Neuronal stem cell (in vitro differentiated cells): ENCODE results near the gene SPDYC.

Source experiments
- DNase-seq: peaks from one replicate; pipeline ENCODE4 v3.0.0-alpha.2; 2013; ENCODE audit warnings: low spot score
- H2AFZ ChIP-seq: one replicate; pipeline ENCODE4 v1.6.1; 2013; ENCODE audit warnings: mild to moderate bottlenecking, low read length, inconsistent platforms
- H2AK5ac ChIP-seq: 2 replicates; pipeline ENCODE4 v1.6.1; 2013; ENCODE audit warnings: low read depth, mild to moderate bottlenecking, inconsistent platforms, low read length, moderate library complexity, mixed read lengths
- H2BK120ac ChIP-seq: 2 replicates; pipeline ENCODE4 v1.6.1; 2013; ENCODE audit warnings: low read depth, mild to moderate bottlenecking, inconsistent platforms, low read length, moderate library complexity, mixed read lengths
- H2BK12ac ChIP-seq: one replicate; pipeline ENCODE4 v1.6.1; 2013; ENCODE audit warnings: low read length, inconsistent platforms
- H2BK15ac ChIP-seq: 2 replicates; pipeline ENCODE4 v1.6.1; 2013; ENCODE audit warnings: mild to moderate bottlenecking, low read length, inconsistent platforms, mixed read lengths
- H2BK5ac ChIP-seq: one replicate; pipeline ENCODE4 v1.6.1; 2013; ENCODE audit warnings: inconsistent platforms, mild to moderate bottlenecking, low read length, moderate library complexity
- H3K14ac ChIP-seq: one replicate; pipeline ENCODE4 v1.6.1; 2013; ENCODE audit warnings: low read length, inconsistent platforms
- H3K18ac ChIP-seq: 2 replicates; pipeline ENCODE4 v1.6.1; 2013; ENCODE audit warnings: low read length, inconsistent platforms
- H3K23ac ChIP-seq: 2 replicates; pipeline ENCODE4 v1.6.1; 2013; ENCODE audit warnings: low read depth, mild to moderate bottlenecking, mixed read lengths, low read length, inconsistent platforms; ENCODE audit not compliant: poor library complexity
- H3K27ac ChIP-seq: replicated peaks from 3 replicates; pipeline ENCODE4 v1.5.1; 2013; ENCODE audit warnings: low read length, inconsistent platforms
- H3K27me3 ChIP-seq, 3 experiments: 2 replicates each; pipeline ENCODE4 v1.6.1; 2013; ENCODE audit warnings: low read length in 3 of 3, mild to moderate bottlenecking in 2 of 3, inconsistent platforms in 1 of 3, low read depth in 1 of 3, mixed read lengths in 1 of 3, moderate library complexity in 1 of 3; ENCODE audit not compliant: control insufficient read depth in 3 of 3, insufficient read depth in 3 of 3
- H3K36me3 ChIP-seq, 2 donors: replicated peaks in 1 of 2; 2 replicates each; pipeline ENCODE4 v1.6.1; 2013; ENCODE audit warnings: low read length in 2 of 2; ENCODE audit not compliant: control insufficient read depth in 2 of 2, insufficient read depth in 2 of 2
- H3K4ac ChIP-seq: 2 replicates; pipeline ENCODE4 v1.6.1; 2013; ENCODE audit warnings: inconsistent platforms, mild to moderate bottlenecking, low read length, moderate library complexity
- H3K4me1 ChIP-seq, 2 donors: 1 replicate in 1 of 2; 2 replicates in 1 of 2; pipeline ENCODE4 v1.6.1; 2013; ENCODE audit warnings: low read length in 2 of 2, low read depth in 1 of 2; ENCODE audit not compliant: control insufficient read depth in 2 of 2, insufficient read depth in 1 of 2
- H3K4me2 ChIP-seq: one replicate; pipeline ENCODE4 v1.6.1; 2013; ENCODE audit warnings: mild to moderate bottlenecking, low read length, inconsistent platforms; ENCODE audit not compliant: insufficient read depth, poor library complexity, severe bottlenecking
- H3K4me3 ChIP-seq, 2 donors: 2 replicates each; pipeline ENCODE4 v1.5.1; 2013; ENCODE audit warnings: low read length in 2 of 2, mild to moderate bottlenecking in 2 of 2, inconsistent platforms in 1 of 2, moderate library complexity in 1 of 2
- H3K79me1 ChIP-seq: one replicate; pipeline ENCODE4 v1.6.1; 2013; ENCODE audit warnings: low read depth, mild to moderate bottlenecking, inconsistent platforms, low read length, moderate library complexity
- H3K9ac ChIP-seq: one replicate; pipeline ENCODE4 v1.6.1; 2013; ENCODE audit warnings: mild to moderate bottlenecking, low read depth, low read length, inconsistent platforms; ENCODE audit not compliant: poor library complexity
- H3K9me3 ChIP-seq, 2 donors: replicated peaks in 1 of 2; 2 replicates each; pipeline versions ENCODE3 to v1.6.1; 2013; ENCODE audit warnings: low read length in 2 of 2, mild to moderate bottlenecking in 2 of 2, inconsistent platforms in 1 of 2, low read depth in 1 of 2, mixed read lengths in 1 of 2, moderate library complexity in 1 of 2; ENCODE audit not compliant: control insufficient read depth in 2 of 2, insufficient read depth in 1 of 2
- H4K8ac ChIP-seq: one replicate; pipeline ENCODE4 v1.6.1; 2013; ENCODE audit warnings: low read depth, mild to moderate bottlenecking, inconsistent platforms, low read length, moderate library complexity
- H4K91ac ChIP-seq: one replicate; pipeline ENCODE4 v1.6.1; 2013; ENCODE audit warnings: low read length, low read depth, mild to moderate bottlenecking, inconsistent platforms; ENCODE audit not compliant: poor library complexity
- whole genome bisulfite sequencing, 2 donors: extraction: QIAGEN DNeasy Blood & Tissue Kit; methylation state at CpG; one replicate each; pipeline ENCODE4 v1.1.7; 2013; ENCODE audit warnings: missing lambda C conversion rate in 2 of 2, mixed read lengths in 1 of 2; ENCODE audit not compliant: insufficient read length in 2 of 2, insufficient replicate concordance in 1 of 2; ENCODE audit errors: extremely low coverage in 2 of 2; 5-methylcytosine and 5-hydroxymethylcytosine counted together

SPDYC gene

DNA sequence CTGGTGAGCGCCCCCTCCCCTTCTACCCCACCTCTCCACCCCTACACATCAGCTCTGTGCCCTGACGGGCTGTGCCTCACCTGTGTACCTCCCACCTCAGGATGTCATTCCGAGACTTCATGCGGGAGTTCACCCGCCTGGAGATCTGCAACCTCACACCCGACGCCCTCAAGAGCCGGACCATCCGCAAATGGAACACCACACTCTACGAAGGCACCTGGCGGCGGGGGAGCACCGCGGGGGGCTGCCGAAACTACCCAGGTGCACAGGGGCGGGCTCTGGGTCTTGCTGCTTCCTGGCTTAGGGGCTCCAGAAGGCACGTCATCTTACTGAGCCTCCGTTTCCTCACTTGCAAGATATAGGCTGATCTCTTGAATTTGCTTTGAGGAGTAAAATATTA is 18.5 kb downstream of the SPDYC start:
- Histone ChIP-seq H3K79me1 (no peaks in the 10 kb centered on the region), H4K8ac (no peak overlapping the region), H3K9me3 (no peaks in the 10 kb centered on the region), H2AFZ (no peak overlapping the region), H3K18ac (no peak overlapping the region), H3K27me3 (peaks cover 0 to 2% (median 0%) of the 10 kb centered on the region in 3 experiments), H4K91ac (no peak overlapping the region), H3K4me2 (no peak overlapping the region), H2BK15ac (no peak overlapping the region), H3K4me1 (peaks cover 0 to 7% of the 10 kb centered on the region in 2 donors), H2BK120ac (no peak overlapping the region), H3K14ac (no peak overlapping the region), H2BK12ac (no peak overlapping the region), H2BK5ac (no peak overlapping the region), H3K36me3 (peaks cover 10 to 53% of the 10 kb centered on the region in 2 donors), H3K4me3 (no peak overlapping the region), H3K23ac (no peak overlapping the region), H3K4ac (no peak overlapping the region), H3K27ac (no peak overlapping the region), H2AK5ac (no peak overlapping the region), H3K9ac (no peak overlapping the region)
- no CpG with 5 or more reads among the region's 18 CpGs for WGBS, 2 donors
- no peak for DNase-seq

DNA sequence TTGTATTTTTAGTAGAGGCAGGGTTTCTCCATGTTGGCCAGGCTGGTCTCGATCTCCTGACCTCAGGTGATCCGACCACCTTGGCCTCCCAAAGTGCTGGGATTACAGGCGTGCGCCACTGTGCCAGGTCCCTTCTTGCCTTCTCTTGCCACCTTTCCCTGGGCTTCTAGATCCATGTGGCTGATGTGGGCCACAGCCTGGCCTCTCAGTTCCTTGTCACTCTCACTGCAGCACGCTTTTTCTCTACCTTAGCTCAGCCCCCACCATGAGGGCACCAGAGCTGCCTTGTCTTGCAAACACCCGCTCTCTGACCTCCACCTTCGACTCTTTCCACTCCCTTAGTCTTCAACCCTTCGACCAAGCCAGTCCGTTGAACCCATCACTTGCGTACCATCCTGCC is 19.2 kb downstream of the SPDYC start:
- no peak overlapping the region for H2BK15ac ChIP-seq
- H3K18ac ChIP-seq: no peak overlapping the region
- no peak overlapping the region for H3K27ac ChIP-seq
- H3K9me3 ChIP-seq: no peaks in the 10 kb centered on the region
- H4K8ac ChIP-seq: no peak overlapping the region
- H2BK5ac ChIP-seq: no peak overlapping the region
- no peak overlapping the region for H3K4me2 ChIP-seq
- peaks cover 0 to 2% (median 0%) of the 10 kb centered on the region in 3 experiments for H3K27me3 ChIP-seq
- H4K91ac ChIP-seq: no peak overlapping the region
- H3K9ac ChIP-seq: no peak overlapping the region
- no peak overlapping the region for H2BK12ac ChIP-seq
- no peak overlapping the region for H3K4ac ChIP-seq
- no peak overlapping the region for H2BK120ac ChIP-seq
- no peak overlapping the region for H3K14ac ChIP-seq
- DNase-seq: no peak
- no peak overlapping the region for H2AK5ac ChIP-seq
- H3K4me1 ChIP-seq: peaks cover 0 to 4% of the 10 kb centered on the region in 2 donors
- peaks cover 10 to 59% of the 10 kb centered on the region in 2 donors for H3K36me3 ChIP-seq
- H2AFZ ChIP-seq: no peak overlapping the region
- no CpG with 5 or more reads among the region's 10 CpGs for WGBS, 2 donors
- no peak overlapping the region for H3K4me3 ChIP-seq
- H3K23ac ChIP-seq: no peak overlapping the region
- no peaks in the 10 kb centered on the region for H3K79me1 ChIP-seq

DNA sequence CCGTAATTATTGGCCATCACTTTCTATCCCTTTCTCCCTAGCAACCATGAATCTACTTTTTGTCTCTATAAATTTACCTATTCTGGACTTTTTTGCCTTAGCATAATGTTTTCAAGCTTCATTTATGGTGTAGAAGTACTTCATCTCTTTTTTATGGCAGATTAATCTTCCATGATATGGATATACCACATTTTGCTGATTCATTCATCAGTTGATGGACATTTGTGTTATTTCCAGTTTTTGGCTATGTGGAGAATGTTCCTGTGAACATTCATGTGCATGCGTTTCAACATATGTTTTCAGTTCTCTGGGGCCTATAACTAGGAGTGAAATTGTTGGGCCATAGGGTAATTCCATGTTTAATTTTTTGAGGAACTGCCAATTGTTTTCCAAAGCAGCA is 24.5 kb downstream of the SPDYC start:
- no peak overlapping the region for H4K8ac ChIP-seq
- H3K4me3 ChIP-seq: no peak overlapping the region
- H3K36me3 ChIP-seq: peaks cover 4 to 46% of the 10 kb centered on the region in 2 donors
- no peaks in the 10 kb centered on the region for H3K79me1 ChIP-seq
- H3K4me2 ChIP-seq: no peak overlapping the region
- H3K9ac ChIP-seq: no peak overlapping the region
- no peak overlapping the region for H2BK15ac ChIP-seq
- no peak overlapping the region for H2AK5ac ChIP-seq
- WGBS, 2 donors: no CpG with 5 or more reads among the region's 2 CpGs
- H2BK12ac ChIP-seq: no peak overlapping the region
- no peaks in the 10 kb centered on the region for H3K4me1 ChIP-seq
- no peak overlapping the region for H3K14ac ChIP-seq
- no peak overlapping the region for H2BK120ac ChIP-seq
- H3K9me3 ChIP-seq: peaks cover 0 to 4% of the 10 kb centered on the region in 2 donors
- H3K4ac ChIP-seq: no peak overlapping the region
- H3K27ac ChIP-seq: no peak overlapping the region
- H3K18ac ChIP-seq: no peak overlapping the region
- H3K23ac ChIP-seq: no peak overlapping the region
- H3K27me3 ChIP-seq: no peaks in the 10 kb centered on the region
- DNase-seq: no peak
- no peak overlapping the region for H2BK5ac ChIP-seq
- no peak overlapping the region for H2AFZ ChIP-seq
- no peak overlapping the region for H4K91ac ChIP-seq

DNA sequence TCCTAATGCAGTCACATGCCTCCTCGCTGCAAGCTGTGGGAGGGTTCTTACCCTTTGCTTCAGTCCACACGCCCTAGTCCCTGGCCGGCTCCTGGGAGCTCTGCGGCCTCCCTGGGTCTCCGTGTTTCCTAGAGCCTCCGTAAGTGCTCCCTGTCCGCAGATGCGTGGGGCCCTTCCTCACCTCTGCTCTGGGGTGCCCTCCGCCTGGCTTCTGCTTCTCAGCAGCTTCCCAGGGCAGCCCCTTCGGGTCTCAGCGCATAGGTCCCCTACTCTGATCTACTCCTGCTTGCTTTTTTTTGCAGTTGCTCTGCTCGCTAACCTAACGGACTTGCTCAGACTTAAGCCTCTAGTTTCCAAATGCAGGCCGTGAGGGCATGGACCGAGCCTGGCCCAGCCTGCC is 34.1 kb downstream of the SPDYC start:
- no peak overlapping the region for H3K18ac ChIP-seq
- H3K4ac ChIP-seq: no peak overlapping the region
- H3K14ac ChIP-seq: no peak overlapping the region
- H3K27ac ChIP-seq: no peak overlapping the region
- no peak overlapping the region for H2BK15ac ChIP-seq
- H3K4me1 ChIP-seq: peaks cover 0 to 3% of the 10 kb centered on the region in 2 donors
- H3K23ac ChIP-seq: peak overlapping the region; percentile 3
- H3K9me3 ChIP-seq: peaks cover 0 to 2% of the 10 kb centered on the region in 2 donors
- H4K91ac ChIP-seq: no peak overlapping the region
- no peaks in the 10 kb centered on the region for H3K79me1 ChIP-seq
- no peak overlapping the region for H2BK5ac ChIP-seq
- peak overlapping the region; percentile 12 for H3K4me2 ChIP-seq
- H3K9ac ChIP-seq: peak overlapping the region; percentile 17
- no peak overlapping the region for H2BK12ac ChIP-seq
- no peak for DNase-seq
- H3K4me3 ChIP-seq: no peak overlapping the region
- peak overlapping the region; percentile 82 for H2BK120ac ChIP-seq
- H4K8ac ChIP-seq: no peak overlapping the region
- H2AK5ac ChIP-seq: peak overlapping the region; percentile 46
- H3K36me3 ChIP-seq: peaks cover 5 to 28% of the 10 kb centered on the region in 2 donors
- WGBS, 2 donors: no CpG with 5 or more reads among the region's 15 CpGs
- H2AFZ ChIP-seq: no peak overlapping the region
- no peaks in the 10 kb centered on the region for H3K27me3 ChIP-seq
